Globus pallidus (tissue), 1 donor: ENCODE data around the gene SHROOM1.

Experiments used
- DNase-seq: peaks from one replicate; pipeline ENCODE4 v3.0.0-alpha.2; 2015; ENCODE audit warnings: low spot score

SHROOM1 gene

GRCh38 chr5:132777209-132778069, 53.0 kb downstream of the SHROOM1 start, which contains the start of gene SEPTIN8:
SEPTIN8 (minus strand) TSS chr5:132777239; CDS start chr5:132777137, 102 bp downstream.
- DNase-seq: peak; percentile 74

GRCh38 chr5:132776938-132777208, 53.6 kb downstream of the SHROOM1 start:
- no peak for DNase-seq

- DNase-seq: peak; percentile 86
Observed at GRCh38 chr5:132776131-132776937, 54.1 kb downstream of the SHROOM1 start.

GRCh38 chr5:132775476-132775961, 54.9 kb downstream of the SHROOM1 start:
- DNase-seq: peak; percentile 52

GRCh38 chr5:132774896-132775295, 55.6 kb downstream of the SHROOM1 start:
- DNase-seq: no peak

GRCh38 chr5:132774406-132774805, 56.0 kb downstream of the SHROOM1 start:
- DNase-seq: no peak

- peak; percentile 40 for DNase-seq
Observed at GRCh38 chr5:132773601-132774355, 56.7 kb downstream of the SHROOM1 start.

- peak; percentile 55 for DNase-seq
Observed at GRCh38 chr5:132773114-132773513, 57.3 kb downstream of the SHROOM1 start.

- no peak for DNase-seq
Observed at GRCh38 chr5:132772291-132773070, 58.0 kb downstream of the SHROOM1 start.
